ENCODE results near the gene MYBBP1A. TPM values are rescaled to one million over a fixed set of nuclear protein-coding genes. Genes with fewer than 3 reads are reported as not detected.

Gene MYBBP1A
- total and polyA plus RNA-seq, 2 of the 8 experiments (the other 6 are each of a cell fraction or from before 2014, with no cell fraction given) = 46.8 to 151 TPM

- TF ChIP-seq, protein P1, sequence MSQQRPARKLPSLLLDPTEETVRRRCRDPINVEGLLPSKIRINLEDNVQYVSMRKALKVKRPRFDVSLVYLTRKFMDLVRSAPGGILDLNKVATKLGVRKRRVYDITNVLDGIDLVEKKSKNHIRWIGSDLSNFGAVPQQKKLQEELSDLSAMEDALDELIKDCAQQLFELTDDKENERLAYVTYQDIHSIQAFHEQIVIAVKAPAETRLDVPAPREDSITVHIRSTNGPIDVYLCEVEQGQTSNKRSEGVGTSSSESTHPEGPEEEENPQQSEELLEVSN (IDR thresholded peaks at IDR 0.05) = no peak
- TF ChIP-seq NRF1 (IDR thresholded peaks at IDR 0.05; ENCODE audit: low read depth, low read length) (no peak), TAF7 (optimal IDR thresholded peaks at IDR 0.05; ENCODE audit: borderline replicate concordance, low read depth, low read length) (no peak), CTCF (IDR thresholded peaks at IDR 0.05; ENCODE audit: control extremely low read depth in 1 of 3, insufficient read depth in 1 of 3, low read depth in 1 of 3, low read length in 3 of 3) (no peak)
Observed at GRCh38 chr17:4548061-4548461, 7.1 kb downstream of the MYBBP1A start (continued).
